Stomach (tissue), 4 donors: ENCODE measurements around the gene FSTL4.

Source experiments
- EP300 ChIP-seq: sonication (generic); formaldehyde crosslinking; IDR thresholded peaks from one replicate; pipeline ENCODE4 v1.6.1; 2017; ENCODE audit warnings: antibody characterized with exemption
- POLR2A ChIP-seq, 4 donors: fragments of 450-650 bp; IDR thresholded peaks; one replicate each; pipeline ENCODE4 v1.6.1; 2016; ENCODE audit warnings: antibody characterized with exemption in 4 of 4, control low read depth in 2 of 4, mild to moderate bottlenecking in 1 of 4, moderate library complexity in 1 of 4
- TF ChIP-seq, protein P1 (sequence below), 7 experiments: fragments of 450-650 bp in 4 of 7; fragments of 200-600 bp in 3 of 7; sonication (generic) in 3 of 7; IDR thresholded peaks; one replicate each; pipeline ENCODE4 v1.5.1; 2016 to 2019; ENCODE audit warnings: antibody characterized with exemption in 7 of 7, control low read depth in 2 of 7, mild to moderate bottlenecking in 1 of 7

GRCh38 chr5:133425764-133426163 lies 186.6 kb downstream of the FSTL4 start:
- TF ChIP-seq POLR2A (IDR thresholded peaks at IDR 0.05) (no peak), EP300 (no peak)
- TF ChIP-seq, protein P1, sequence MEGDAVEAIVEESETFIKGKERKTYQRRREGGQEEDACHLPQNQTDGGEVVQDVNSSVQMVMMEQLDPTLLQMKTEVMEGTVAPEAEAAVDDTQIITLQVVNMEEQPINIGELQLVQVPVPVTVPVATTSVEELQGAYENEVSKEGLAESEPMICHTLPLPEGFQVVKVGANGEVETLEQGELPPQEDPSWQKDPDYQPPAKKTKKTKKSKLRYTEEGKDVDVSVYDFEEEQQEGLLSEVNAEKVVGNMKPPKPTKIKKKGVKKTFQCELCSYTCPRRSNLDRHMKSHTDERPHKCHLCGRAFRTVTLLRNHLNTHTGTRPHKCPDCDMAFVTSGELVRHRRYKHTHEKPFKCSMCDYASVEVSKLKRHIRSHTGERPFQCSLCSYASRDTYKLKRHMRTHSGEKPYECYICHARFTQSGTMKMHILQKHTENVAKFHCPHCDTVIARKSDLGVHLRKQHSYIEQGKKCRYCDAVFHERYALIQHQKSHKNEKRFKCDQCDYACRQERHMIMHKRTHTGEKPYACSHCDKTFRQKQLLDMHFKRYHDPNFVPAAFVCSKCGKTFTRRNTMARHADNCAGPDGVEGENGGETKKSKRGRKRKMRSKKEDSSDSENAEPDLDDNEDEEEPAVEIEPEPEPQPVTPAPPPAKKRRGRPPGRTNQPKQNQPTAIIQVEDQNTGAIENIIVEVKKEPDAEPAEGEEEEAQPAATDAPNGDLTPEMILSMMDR (IDR thresholded peaks at IDR 0.05) = no peak
